HG03575 (cell line): ENCODE results near the gene TKT.

Experiments
- ATAC-seq: cut with Tn5 transposase; IDR thresholded peaks from one replicate; pipeline ENCODE4 v1.9.1; 2021; ENCODE audit not compliant: unreplicated experiment, insufficient number of reproducible peaks, low FRiP score; ENCODE audit errors: extremely low read depth

Gene TKT

GRCh38 chr3:53211706-53212702 lies 43.8 kb downstream of the TKT start:
- ATAC-seq, result no peak

DNA sequence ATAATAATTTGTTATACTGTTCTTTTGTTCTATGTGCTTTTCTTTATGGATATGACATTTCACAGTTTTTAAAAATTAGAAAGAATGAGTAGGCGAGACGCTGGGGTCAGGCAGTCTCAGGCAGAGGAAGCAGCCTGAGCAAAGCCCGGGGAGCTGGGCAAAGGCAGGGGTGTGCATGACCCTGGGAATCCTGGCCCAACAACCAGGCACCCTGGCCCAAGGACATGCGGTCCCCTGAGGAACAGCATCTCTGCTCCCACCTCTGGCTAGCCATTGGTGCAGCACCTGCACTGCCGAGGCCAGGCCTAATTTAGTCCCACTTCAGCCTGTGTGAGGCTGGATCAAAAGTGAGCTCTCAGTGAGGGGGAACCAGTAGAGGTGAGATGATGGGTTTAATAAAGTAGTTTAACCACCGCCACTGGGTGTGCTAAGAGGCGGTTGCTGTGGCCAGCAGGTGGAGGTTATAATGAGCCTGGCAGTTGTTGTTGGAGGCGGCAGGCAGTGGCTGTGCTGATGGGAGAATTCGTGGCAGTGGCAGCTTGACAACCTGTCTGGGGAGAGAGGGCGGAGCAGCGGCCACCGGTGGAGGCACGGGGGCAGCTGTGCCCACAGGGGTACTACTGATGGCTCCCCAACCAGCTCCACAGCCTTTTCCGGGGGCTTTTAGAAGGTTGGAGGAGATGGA lies 53.3 kb downstream of the TKT start:
- ATAC-seq, result no peak

- ATAC-seq, result no peak
Measured at GRCh38 chr3:53200501-53201498, 55.0 kb downstream of the TKT start.

GRCh38 chr3:53199834-53200233 lies 56.0 kb downstream of the TKT start:
- ATAC-seq, result no peak

DNA sequence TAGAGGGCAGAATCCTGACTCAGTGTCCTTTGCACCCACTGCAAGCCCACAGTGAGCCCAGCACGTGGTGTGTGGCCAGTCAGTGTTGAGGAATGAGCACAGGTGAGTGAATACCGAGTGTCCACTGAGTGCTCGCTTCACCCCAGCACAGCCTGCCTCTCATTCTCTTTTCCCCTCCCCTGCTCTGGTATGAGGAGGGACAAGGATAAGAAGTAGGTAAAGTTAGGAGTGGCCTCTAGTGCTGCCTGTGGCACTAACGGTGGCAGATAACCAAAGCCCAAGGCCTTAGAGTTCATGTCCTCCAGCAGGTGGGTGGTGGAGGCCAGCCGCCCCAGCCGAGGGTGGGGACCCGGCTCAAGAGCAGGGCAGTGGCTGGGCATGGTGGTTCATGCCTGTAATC lies 56.8 kb downstream of the TKT start:
- no peak for ATAC-seq

- no peak for ATAC-seq
Measured at GRCh38 chr3:53198256-53198977, 57.4 kb downstream of the TKT start.

DNA sequence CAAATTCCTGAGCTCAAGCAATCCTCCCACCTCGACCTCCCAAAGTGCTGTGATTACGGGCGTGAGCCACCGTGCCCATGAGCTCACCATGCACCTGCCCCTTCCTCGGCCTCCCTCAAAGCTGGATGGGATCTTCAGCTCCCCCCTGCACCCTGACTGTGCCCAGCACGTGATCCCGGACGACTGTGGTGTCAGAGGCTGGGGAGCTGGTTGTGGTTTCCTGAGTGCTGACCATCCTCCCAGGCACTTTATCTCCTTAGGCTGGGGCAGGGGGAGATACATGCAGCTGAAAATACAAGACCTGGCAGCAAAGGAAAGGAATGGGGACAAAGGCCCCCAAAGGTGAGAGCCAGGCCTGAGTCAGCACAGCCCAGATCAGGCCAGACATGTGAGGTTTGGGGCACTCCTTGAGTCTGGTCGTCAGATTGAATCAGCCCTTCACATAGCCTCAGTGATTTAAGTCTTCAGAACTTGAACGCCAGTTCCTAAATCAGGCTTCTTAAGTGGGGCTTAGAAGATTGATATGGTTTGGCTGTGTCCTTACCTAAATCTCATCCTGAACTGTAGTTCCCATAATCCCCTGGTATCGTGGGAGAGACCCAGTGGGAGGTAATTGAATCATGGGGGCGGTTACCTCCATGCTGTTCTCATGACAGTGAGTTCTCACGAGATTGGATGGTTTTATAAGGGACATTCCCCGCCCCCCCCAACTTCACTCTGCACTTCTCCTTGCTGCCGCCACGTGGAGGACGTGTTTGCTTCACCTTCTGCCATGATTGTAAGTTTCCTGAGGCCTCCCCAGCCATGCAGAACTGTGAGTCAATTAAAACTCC lies 59.0 kb downstream of the TKT start:
- ATAC-seq, result no peak

GRCh38 chr3:53195602-53196574 lies 59.9 kb downstream of the TKT start:
- no peak for ATAC-seq

- ATAC-seq, result no peak
Measured at GRCh38 chr3:53195066-53195450, 60.8 kb downstream of the TKT start.

DNA sequence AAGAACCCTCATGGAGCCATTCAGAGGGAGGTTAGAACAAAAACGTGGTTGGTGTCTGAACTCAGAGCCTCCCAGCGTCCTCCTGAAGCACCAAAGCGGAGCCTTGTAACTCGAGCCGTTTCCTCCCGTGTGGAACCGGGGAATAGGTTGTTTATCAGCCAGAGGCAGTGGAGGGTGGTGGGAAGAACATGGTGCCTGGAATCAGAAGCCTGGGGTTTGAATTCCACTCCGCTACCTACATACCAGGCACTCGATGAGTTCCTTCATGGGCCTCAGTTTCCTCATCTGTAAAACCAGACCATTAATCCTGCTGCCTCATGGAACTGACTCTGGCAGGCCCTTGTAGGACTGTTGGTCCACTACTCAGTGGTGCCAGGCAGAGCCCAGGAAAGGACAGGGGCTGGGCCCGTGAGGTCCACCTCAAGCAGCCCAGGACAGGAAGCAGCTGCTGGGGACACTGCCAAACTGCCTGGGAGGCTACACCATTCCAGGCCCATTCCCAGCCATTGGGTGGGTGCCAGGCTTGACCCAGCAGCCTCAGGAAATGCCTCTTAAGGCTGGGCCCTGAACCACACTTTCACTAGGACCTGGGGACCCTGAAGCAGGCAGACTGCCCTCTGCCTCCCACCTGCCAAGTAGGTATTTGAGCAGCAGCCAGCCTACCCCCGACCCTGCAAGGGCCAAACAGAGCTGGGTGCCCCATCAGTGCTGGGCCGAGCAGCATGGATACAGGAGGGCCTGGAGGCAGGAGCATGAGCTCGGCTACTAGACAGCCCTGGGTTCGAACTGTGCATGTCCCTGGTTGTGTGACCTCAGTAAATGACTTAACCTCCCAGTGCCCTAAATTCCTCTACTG lies 61.4 kb downstream of the TKT start:
- no peak for ATAC-seq

GRCh38 chr3:53193466-53194209 lies 62.2 kb downstream of the TKT start:
- no peak for ATAC-seq

DNA sequence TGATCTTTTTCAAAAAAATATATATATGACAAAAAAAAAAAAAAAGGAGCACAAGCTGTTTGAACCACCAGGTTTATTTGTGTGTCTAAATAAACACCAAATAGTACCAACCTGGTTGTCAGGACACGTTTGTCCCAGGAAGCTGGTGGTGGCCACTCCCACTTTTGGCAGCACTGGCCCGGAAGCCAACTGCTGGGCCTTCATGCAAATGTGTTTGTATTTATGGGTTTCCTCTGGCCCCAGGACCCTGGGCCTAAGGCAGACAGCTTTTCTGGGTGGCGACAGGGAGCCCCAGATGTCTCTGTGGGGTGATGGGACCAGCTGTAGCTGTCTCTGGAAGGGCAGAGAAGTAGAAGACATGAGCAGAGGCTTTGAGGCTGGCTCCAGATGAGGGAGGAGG lies 63.2 kb downstream of the TKT start:
- peak; percentile 34 for ATAC-seq

DNA sequence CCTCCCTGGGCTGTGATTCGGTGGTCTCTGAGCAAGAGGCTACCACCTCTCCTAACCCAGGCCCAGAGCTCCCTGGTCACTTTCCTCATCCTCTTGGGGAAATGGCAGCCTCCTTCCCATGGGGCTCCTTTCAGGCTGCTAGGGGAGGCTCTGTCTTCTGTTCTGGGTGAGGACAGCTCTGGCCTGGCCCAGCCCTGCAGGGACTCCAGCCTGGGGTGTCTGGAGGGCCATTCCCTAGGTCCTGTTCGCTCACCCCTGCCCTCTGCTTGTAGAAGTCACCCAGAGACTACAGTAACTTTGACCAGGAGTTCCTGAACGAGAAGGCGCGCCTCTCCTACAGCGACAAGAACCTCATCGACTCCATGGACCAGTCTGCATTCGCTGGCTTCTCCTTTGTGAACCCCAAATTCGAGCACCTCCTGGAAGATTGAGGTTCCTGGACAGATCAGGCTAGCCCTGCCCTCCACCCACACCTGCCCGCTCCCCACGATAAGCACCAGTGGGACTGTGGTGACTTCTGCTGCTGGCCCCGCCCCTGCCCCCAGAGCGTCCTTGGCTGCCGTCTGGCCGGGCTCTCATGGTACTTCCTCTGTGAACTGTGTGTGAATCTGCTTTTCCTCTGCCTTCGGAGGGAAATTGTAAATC lies 63.9 kb downstream of the TKT start:
- ATAC-seq, result no peak

- no peak for ATAC-seq
Measured at GRCh38 chr3:53190659-53191058, 65.2 kb downstream of the TKT start.

DNA sequence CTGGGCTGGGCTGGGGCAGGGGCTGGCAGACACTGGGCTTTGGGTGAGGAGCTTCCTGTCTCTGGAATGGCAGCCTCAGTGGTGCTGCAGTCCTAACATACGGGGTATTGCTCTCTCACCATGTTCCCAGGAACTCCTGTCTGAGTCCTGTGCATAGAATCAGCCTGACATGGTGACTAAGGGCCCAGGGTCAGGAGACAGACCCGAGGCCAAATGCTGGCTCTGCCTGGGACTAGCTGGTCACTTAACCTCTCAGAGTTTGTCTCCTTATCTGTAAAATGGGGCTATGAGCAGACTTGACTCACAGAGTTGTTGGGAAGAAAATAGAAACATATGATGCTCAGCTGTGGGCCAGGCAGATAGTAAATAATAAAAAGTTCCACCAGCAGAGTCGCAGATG lies 66.5 kb downstream of the TKT start:
- ATAC-seq, result no peak
